Tongue (tissue), 2 donors: Measurements from ENCODE around the gene BMPR1A. TPM values are rescaled to one million over a fixed set of nuclear protein-coding genes. Genes with fewer than 3 reads are reported as not detected.
A peak's percentile ranks its signal among the peaks of the same experiment; 100 is the strongest.

Source experiments
- DNase-seq: peaks from one replicate; pipeline ENCODE4 v3.0.0-alpha.2; 2015
- total RNA-seq: library from RNA; depleted of rRNA; stranded (reverse); fragments of >200 nt; gene quantifications from one replicate; pipeline ENCODE4 v1.2.3, GENCODE V29; 2014

The BMPR1A gene
- total RNA-seq, 1 donor from 2014 or later = 102 TPM

DNA sequence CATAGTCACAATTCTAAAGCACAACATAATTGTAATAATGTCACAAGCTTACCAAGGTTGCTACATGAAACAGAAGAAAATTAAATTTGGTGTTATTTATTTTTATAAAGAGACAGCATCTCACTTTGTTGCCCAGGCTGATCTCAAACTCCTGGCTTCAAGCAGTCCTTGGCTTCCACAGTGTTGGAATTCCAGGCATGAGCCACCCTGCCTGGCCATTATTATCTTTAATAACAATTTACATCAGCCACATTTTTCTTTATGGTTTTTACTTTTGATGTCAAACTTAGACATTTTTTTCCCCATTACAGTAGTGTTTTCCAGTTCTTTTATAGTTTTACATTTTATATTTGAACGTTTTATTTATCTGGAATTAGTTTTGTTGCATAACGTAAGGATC, 46.7 kb downstream of the BMPR1A start:
- DNase-seq = no peak

GRCh38 chr10:86804805-86805204, 48.4 kb downstream of the BMPR1A start:
- DNase-seq = no peak

DNA sequence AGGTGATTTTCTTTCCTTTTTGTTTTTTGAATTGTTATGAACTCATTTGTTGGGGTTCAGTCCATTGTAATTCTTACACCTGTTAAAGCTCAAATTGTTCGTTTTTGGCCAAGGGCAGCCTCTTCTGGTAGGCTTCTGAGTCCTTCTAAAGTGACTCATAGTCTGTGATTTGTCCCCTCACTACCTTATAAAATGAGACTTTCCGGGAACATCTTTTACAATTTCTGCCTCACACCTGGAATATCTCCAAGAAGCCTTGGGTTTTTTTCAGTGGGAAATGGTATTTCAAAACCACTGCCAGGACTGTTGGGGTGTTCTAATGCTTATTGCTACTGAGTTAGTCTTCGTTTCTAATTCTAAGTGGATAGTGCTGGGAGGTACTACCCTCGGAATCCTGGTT, 56.7 kb downstream of the BMPR1A start:
- DNase-seq = no peak

DNA sequence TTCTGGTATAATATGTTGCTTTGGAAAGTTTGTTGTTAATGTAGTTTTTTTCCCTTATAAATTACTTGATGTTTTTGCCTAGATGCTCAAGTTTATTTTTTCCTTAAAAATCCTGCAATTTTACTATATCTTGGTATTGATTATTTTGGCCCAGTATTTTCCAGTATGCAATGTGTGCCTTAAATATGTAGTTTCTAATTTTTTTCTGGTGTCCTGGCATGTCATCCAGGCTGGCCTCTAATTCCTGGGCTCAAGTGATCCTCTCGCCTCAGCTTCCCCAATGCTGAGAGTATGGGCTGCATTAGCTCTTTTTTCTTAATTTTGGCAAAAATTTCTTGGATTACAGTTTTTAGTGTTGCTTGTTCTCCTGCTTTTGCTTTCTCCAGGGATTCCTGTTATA, 57.6 kb downstream of the BMPR1A start:
- no peak for DNase-seq

DNA sequence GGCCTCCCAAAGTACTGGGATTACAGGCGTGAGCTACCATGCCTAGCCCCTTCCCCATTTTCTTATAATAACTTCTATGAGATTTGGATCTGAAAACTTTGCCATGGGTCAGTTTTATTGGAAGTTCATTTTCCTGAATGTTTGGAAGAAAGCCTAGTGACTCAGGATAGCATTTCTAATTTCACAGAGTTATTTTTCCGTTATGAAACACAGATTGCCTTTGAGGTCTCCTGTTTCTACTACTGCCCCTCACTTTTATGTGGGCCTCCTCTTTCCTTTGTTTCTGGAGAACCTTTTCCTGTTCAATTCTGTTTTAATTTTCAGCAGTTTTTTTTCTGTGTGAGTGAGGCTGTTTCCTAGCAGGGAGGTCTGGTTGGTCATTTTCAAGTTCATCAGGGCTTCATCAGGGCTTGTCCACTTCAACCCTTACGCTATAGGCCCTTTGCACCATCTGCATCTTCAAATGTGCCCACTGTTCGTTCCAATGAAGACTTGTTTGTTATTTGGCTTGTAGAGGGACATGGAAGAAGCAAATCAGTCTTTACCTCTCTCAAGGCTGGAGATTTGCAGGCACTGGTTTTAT, 58.7 kb downstream of the BMPR1A start:
- DNase-seq = peak; percentile 26

DNA sequence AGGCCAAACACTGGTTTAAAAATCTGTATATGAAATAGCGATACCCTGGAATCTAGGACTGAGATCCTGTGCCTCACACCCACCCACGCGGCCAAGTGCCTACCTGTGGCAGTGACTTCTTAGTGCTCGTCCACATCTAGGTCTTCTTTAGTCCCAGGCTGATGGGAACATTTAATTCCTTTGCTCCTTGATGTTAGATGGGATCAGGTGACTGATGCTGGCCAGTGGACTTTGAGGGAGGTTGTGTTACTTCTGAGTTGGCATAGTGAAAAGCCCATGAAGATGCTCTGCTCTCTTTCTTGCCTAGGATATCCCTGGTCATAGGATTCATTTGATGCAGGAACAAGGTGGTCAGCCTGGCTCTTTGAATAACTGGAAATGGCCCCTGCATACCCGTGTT, 59.2 kb downstream of the BMPR1A start:
- no peak for DNase-seq

DNA sequence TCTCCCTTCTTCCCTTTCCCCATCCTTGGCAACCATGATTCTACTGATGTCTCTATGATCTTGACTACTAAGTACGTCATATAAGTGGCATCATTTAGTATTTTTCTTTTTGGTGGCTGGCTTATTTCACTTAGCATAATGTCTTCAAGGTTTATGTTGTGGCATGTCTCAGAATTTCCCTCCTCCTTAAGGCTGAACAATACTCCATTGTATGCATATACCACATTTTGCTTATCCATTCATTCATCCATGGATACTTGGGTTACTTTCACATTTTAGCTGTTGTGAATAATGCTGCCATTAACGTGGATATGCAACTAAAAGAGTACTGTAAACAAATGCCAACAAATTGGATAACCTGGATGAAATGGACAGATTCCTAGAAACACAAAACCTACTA, 60.8 kb downstream of the BMPR1A start:
- DNase-seq = no peak

DNA sequence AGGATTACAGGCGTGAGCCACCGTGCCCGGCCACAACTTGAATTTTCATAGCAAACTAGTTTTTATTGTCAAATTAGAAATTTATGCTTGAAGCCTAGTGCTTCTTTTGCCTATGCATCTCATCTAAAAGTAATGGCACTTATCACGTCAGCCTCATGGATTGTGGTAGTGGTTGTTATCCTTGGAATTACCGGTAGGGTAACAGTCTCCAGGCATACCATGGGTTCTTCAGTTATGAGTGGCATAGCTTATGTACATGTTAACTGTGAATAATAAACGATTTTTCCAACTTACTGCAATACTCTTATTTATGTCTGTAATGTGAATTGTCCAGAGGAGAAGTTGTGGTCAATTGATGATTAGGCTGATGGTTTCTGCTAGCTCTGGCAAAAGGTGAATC, 63.1 kb downstream of the BMPR1A start:
- DNase-seq = no peak

DNA sequence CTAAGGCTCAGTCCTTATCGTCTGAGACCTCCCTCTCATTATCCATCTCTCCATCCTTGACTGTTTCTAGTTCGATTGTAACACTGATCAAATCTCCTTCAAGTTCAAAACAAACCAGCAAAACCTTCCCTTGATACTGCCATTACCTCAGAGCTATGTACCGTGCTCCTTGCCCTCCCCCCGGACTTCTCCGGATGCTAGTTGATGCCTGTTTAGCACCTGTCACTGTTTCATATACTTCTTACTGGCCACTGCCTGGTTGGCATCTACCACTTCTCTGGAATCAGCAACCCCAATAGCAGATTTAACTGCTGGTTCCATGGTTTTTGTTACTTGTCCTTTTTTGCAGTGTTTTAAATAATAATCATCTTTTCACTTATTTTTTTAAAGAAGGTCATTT, 64.1 kb downstream of the BMPR1A start:
- no peak for DNase-seq

DNA sequence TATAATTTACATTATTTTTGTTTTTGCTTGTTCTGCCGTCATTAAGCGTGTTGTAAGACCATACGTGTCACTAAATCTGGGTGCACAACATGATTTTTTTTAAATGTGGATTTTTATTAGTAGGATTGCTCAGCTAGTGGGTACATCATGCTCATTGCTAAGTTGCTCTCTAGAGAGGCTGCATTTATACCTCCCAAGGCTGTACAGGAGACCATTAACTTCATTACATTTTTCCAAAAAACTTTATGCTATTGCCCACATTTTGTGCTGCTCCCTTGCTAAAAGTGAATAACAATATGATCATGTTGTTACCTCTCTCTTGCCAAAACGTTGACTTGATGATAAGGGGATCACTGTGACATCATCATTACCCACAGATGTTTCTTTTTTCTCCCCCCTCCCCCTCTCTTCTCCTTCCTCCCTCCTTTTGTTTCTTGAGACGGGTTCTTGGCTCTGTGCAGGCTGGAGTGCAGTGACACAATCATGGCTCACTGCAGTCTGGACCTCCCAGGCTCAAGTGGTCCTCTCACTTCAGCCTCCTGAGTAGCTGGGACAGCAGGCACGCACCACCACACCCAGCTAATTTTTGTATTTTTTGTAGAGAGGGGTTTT, 65.1 kb downstream of the BMPR1A start:
- no peak for DNase-seq

DNA sequence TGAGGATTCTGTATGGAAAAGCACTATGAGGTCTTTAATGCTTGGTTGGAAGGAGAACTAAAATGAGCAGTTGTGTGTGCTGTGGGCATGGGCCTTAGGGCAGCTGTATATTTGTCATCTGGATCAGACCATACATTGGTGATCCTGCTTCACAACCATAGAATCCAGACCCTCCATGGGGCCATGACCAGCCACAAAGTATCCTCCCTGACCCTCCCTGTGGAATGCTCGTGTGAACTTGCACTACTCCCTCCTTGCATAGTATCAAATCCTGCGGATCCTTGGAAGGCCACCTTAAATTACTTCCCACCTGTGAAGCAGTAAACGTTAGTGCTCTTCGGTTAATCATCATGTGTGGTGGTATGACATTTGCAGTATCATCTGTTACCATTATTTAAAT, 67.1 kb downstream of the BMPR1A start:
- DNase-seq = no peak

- no peak for DNase-seq
These were observed 67.7 kb downstream of the BMPR1A start for GRCh38 chr10:86824151-86824550.

GRCh38 chr10:86825366-86825765, 68.9 kb downstream of the BMPR1A start:
- no peak for DNase-seq

- no peak for DNase-seq
These were observed 71.2 kb downstream of the BMPR1A start for GRCh38 chr10:86827639-86828038.

GRCh38 chr10:86828145-86828544, 71.7 kb downstream of the BMPR1A start:
- no peak for DNase-seq

DNA sequence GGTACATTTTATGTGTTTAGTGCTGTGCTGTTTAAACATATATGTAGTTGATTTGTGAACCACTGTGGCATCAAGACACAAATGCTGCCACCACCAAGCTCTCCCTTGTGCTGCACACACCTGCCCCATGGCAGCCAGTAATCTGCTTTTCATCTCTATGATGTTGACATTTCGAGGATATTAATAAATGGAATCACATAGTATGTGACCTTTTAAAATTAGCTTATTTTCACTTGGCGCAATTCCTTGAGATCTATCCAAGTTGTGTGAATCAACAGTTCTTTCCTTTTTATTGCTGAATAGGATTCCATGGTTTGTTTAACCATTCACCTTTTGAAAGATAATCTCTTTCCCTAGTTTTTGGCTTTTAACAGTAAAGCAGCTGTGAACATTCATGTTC, 73.1 kb downstream of the BMPR1A start:
- DNase-seq = no peak

DNA sequence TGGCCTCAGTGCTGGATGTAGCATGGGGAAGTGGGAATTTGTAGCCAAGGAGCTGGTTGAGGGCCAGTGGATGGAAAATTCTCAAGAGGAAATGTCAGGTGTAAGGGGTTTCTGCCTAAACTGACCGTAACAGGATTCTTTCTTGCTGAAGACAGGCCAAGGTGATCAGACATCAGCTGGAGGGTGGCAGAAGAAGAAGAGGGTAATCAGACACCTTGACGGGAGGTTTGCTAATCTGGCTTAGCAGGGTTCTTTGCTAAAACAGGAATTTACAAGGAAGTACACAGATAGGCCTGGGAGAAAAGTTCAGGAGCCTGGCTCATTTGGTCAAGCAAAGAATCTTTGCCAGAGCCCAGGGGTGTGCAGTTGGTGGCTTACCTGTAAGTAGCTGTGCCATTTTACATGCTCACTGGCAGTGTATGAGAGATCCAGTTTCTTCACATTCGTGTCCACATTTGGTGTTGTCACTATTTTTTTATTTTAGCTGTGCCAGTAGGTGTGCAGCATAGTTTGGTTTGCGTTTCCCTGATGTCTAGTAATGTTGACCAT, 73.7 kb downstream of the BMPR1A start:
- DNase-seq = no peak

GRCh38 chr10:86833969-86834368, 77.5 kb downstream of the BMPR1A start:
- DNase-seq = peak; percentile 20

- no peak for DNase-seq
These were observed 79.6 kb downstream of the BMPR1A start for GRCh38 chr10:86836044-86836443.

DNA sequence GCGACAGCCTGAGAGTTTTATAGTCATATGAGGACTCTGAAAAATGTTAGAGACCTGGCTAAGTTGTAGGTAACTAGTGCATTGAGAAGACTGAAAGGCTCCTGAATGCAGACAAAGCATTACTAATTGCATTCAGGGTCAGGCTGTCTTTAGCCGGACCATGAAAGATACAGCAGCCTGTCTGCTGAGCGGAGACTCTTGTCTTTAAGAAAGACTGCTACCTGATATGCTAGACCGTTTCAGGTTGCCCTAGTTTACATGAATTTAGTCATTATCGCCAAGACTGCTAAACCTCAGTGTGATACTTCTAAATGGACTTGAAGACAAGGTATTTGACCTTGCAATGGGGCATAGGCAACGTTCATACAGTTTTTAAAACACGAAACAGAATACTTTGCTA, 81.2 kb downstream of the BMPR1A start:
- DNase-seq = no peak

DNA sequence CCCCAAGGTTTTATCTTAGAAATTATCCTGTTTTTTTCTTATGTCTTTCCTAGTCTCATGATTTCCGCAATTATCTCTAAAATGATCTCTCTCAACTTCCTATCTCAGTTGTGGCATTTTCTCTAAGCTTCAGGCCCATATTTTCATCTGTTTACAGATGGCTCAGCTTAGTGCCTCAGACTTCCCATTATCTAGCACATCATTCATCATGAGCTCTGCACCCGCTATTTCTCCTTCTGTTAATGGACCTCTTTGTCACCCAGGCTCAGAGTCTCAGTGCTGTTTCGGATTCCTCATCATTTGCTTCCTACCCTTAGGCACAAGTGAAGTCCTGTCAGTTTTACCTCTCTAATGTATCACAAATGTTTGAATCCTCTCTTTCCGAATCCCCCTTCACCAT, 84.1 kb downstream of the BMPR1A start:
- DNase-seq = no peak

DNA sequence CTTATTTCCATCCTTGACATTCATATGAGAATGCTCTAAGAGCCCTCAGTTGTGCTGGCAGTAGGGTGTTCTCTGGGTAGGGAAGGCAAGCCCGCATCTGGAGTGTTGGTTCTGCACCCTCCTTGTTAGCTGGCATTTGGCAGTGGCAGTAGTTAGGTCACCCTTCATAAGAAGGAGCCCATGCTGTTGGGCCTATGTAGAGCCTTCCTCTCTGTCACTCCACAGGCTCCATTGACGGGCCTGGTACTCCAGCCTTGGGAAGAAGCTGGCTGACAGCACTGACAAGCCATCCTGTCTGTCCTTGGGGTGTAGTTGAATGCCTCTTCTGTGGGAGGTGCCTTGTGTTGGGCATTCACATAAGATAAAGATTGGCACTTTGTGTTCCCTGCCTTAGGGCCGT, 89.7 kb downstream of the BMPR1A start:
- no peak for DNase-seq

- no peak for DNase-seq
These were observed 92.3 kb downstream of the BMPR1A start for GRCh38 chr10:86848747-86849146.

DNA sequence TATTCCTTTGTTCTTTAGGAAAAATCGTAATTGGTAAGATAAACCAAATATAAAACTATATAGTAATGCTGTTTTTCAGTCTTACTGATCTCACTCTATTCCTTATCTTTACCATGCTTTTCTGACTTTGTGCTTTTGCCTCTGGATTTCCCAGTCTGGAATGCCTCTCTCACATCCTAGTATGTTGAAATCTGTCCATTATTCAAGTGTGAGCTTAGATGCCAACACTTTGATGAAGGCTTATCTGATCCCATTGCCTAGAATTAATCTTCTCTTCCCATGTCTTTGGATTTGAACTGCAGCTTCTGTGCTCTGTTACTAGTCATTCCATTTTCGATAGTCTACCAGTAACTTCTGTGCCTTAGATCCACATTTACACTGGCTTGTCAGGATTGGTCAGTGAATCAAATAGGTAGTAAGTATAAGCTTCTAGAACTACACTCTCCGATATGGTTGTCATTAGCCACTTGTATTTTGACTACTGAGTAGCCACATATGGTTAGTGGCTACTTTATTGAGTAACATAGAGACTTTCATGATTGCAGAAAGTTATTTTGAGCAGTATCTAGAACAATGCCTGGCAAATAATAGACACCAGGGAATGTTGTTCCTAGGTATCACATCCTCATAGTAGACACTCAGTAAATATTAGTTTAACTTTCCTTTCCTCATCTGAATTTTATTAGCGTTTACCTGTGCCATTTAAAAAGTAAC, 92.9 kb downstream of the BMPR1A start:
- no peak for DNase-seq
